K562 (cell line): ENCODE measurements around the gene MCAT. TPM values are rescaled to one million over a fixed set of nuclear protein-coding genes. Genes with fewer than 3 reads are reported as not detected.

Experiments used
- ATAC-seq: fragments of 200-7000 bp; cut with Tn5 transposase; 3 replicates; pipeline ENCODE4 v1.9.1; 2020; ENCODE audit warnings: moderate library complexity
- BruUV-seq: library from RNA; stranded (reverse); fragments of 400-500 nt; replicated peaks from 2 replicates; lab custom pipeline; 2021; lab: Mats Ljungman, UMichigan
- CTCF ChIA-PET: fragments of 300-600 bp; formaldehyde crosslinking; extraction: SDS; loops from one replicate; lab custom pipeline; 2021; ENCODE audit warnings: low intra/inter-chr PET ratio; lab: Yijun Ruan, JAX
- POLR2A ChIA-PET: fragments of 300-600, 350-650 bp; sonication (Branson Sonifier 250); formaldehyde crosslinking; extraction: SDS; loops from one replicate; lab custom pipeline; 2021; ENCODE audit warnings: antibody characterized with exemption, inconsistent platforms; lab: Yijun Ruan, JAX
- DNase-seq, 4 experiments: peaks; one replicate each; pipeline versions ENCODE4 v3.0.0 to v3.0.0-alpha.2; 2011 to 2018; ENCODE audit warnings: low spot score in 3 of 4, mixed read lengths in 3 of 4; ENCODE audit errors: extremely low read depth in 1 of 4
- FAIRE-seq: peaks from 2 replicates; lab custom pipeline; 2011; peaks lifted over from hg19 to GRCh38; lab: Jason Lieb, UNC
- H2AFZ ChIP-seq: 2 replicates; pipeline ENCODE4 v1.6.0; 2011; ENCODE audit warnings: low read depth, low read length, control low read depth, inconsistent platforms
- H3K27ac ChIP-seq: fragments of 200-600 bp; 3 replicates; pipeline ENCODE4 v1.8.0; 2011; ENCODE audit warnings: low read depth, mild to moderate bottlenecking, control low read depth, inconsistent platforms, low read length, moderate library complexity, mixed read lengths; ENCODE audit errors: extremely low read depth
- H3K27me3 ChIP-seq, 2 experiments: fragments of 300-600 bp in 1 of 2; 2 replicates in 1 of 2; 3 replicates in 1 of 2; pipeline versions ENCODE4 v1.6.0 to v1.8.0; 2011; ENCODE audit warnings: inconsistent platforms in 2 of 2, low read length in 2 of 2, mild to moderate bottlenecking in 1 of 2, mixed read lengths in 1 of 2, moderate library complexity in 1 of 2; ENCODE audit not compliant: control insufficient read depth in 2 of 2, insufficient read depth in 2 of 2
- H3K36me3 ChIP-seq: fragments of 300-600 bp; 3 replicates; pipeline ENCODE4 v1.8.0; 2011; ENCODE audit warnings: mild to moderate bottlenecking, low read length, inconsistent platforms; ENCODE audit not compliant: control insufficient read depth, insufficient read depth
- H3K4me1 ChIP-seq, 2 experiments: fragments of 200-600 bp in 1 of 2; replicated peaks in 1 of 2; 2 replicates in 1 of 2; 3 replicates in 1 of 2; pipeline versions ENCODE4 v1.5.1 to v1.8.0; 2011; ENCODE audit warnings: inconsistent platforms in 2 of 2, low read length in 2 of 2, mild to moderate bottlenecking in 1 of 2, mixed read lengths in 1 of 2, moderate library complexity in 1 of 2; ENCODE audit not compliant: control insufficient read depth in 2 of 2, insufficient read depth in 2 of 2
- H3K4me2 ChIP-seq: 2 replicates; pipeline ENCODE4 v1.6.1; 2011; ENCODE audit warnings: low read length, control low read depth, inconsistent platforms, mixed read lengths; ENCODE audit not compliant: insufficient read depth
- H3K4me3 ChIP-seq: fragments of 200-600 bp; sonication (generic), shearing (Covaris generic); 2 replicates; pipeline ENCODE4 v1.5.1; 2016; ENCODE audit warnings: control low read depth, inconsistent platforms
- H3K79me2 ChIP-seq: fragments of 200-600 bp; 3 replicates; pipeline ENCODE4 v1.8.0; 2011; ENCODE audit warnings: low read length, inconsistent platforms; ENCODE audit not compliant: control insufficient read depth, insufficient read depth
- H3K9ac ChIP-seq, 2 experiments: 2 replicates each; pipeline versions ENCODE4 v1.6.0 to v1.6.1; 2011; ENCODE audit warnings: low read depth in 2 of 2, low read length in 2 of 2, control low read depth in 1 of 2, inconsistent platforms in 1 of 2, mild to moderate bottlenecking in 1 of 2, mixed read lengths in 1 of 2; ENCODE audit not compliant: insufficient read depth in 1 of 2
- H3K9me1 ChIP-seq: one replicate; pipeline ENCODE4 v1.6.0; 2011; ENCODE audit warnings: inconsistent platforms, mild to moderate bottlenecking, low read length, moderate library complexity; ENCODE audit not compliant: control insufficient read depth, insufficient read depth
- H3K9me3 ChIP-seq: replicated peaks from 2 replicates; pipeline ENCODE4 v1.5.1; 2011; ENCODE audit warnings: low read depth, low read length, inconsistent platforms; ENCODE audit not compliant: control insufficient read depth, insufficient read depth
- H4K20me1 ChIP-seq: replicated peaks from 2 replicates; pipeline ENCODE4 v1.6.1; 2011; ENCODE audit warnings: low read length, inconsistent platforms, mixed read lengths; ENCODE audit not compliant: control insufficient read depth, insufficient read depth
- ARNT ChIP-seq, 2 experiments: fragments of 450-650 bp; IDR thresholded peaks; 2 replicates each; pipeline ENCODE4 v1.6.1; 2016; ENCODE audit warnings: mild to moderate bottlenecking in 1 of 2
- HMG20B ChIP-seq: fragments of 250-450 bp; sonication (Bioruptor Pico); IDR thresholded peaks from 2 replicates; pipeline ENCODE4 v1.5.0; 2021; ENCODE audit warnings: mild to moderate bottlenecking
- IFI16 ChIP-seq: fragments of 250-450 bp; sonication (Bioruptor Pico); IDR thresholded peaks from 2 replicates; pipeline ENCODE4 v2.1.2; 2022; ENCODE audit warnings: mild to moderate bottlenecking, inconsistent platforms
- L3MBTL2 ChIP-seq: fragments of 450-650 bp; IDR thresholded peaks from 2 replicates; pipeline ENCODE4 v1.6.1; 2016; ENCODE audit warnings: mild to moderate bottlenecking, moderate library complexity
- NFRKB ChIP-seq: fragments of 450-650 bp; IDR thresholded peaks from 2 replicates; pipeline ENCODE4 v1.6.1; 2016; ENCODE audit warnings: low read depth
- SIN3A ChIP-seq, 2 experiments: fragments of 150-350 bp in 1 of 2; IDR thresholded peaks; 2 replicates each; pipeline ENCODE4 v1.6.1; 2011 to 2016; ENCODE audit warnings: borderline replicate concordance in 2 of 2, low read depth in 2 of 2, low read length in 2 of 2, mild to moderate bottlenecking in 2 of 2, moderate library complexity in 2 of 2; ENCODE audit not compliant: control insufficient read depth in 1 of 2
- SOX6 ChIP-seq: fragments of 450-650 bp; IDR thresholded peaks from 2 replicates; pipeline ENCODE4 v1.6.1; 2014; ENCODE audit warnings: mild to moderate bottlenecking
- TRIM28 ChIP-seq: fragments of 450-650 bp; IDR thresholded peaks from 2 replicates; pipeline ENCODE4 v1.6.1; 2017
- ZFP1 ChIP-seq: fragments of 450-650 bp; formaldehyde crosslinking; IDR thresholded peaks from 2 replicates; pipeline ENCODE4 v1.4.0; 2020; ENCODE audit warnings: mild to moderate bottlenecking, mixed read lengths
- ZNF134 ChIP-seq: fragments of 250-450 bp; sonication (Bioruptor Pico); conservative IDR thresholded peaks from 2 replicates; pipeline ENCODE4 v1.4.0; 2020
- ZNF780A ChIP-seq: fragments of 250-450 bp; sonication (Bioruptor Pico); IDR thresholded peaks from 2 replicates; pipeline ENCODE4 v1.5.0; 2021; ENCODE audit warnings: mild to moderate bottlenecking
- WGBS: fragments of 100-300 bp; shearing (Covaris generic); methylation state at CpG from one replicate; pipeline ENCODE4 v1.1.6; 2016; ENCODE audit warnings: low coverage, mixed read lengths; ENCODE audit not compliant: insufficient coverage; ENCODE audit errors: missing lambda C conversion rate; 5-methylcytosine and 5-hydroxymethylcytosine counted together
- in situ Hi-C: fragments of 300-500 bp; cut with MboI; formaldehyde crosslinking; loops from 4 replicates; pipeline ENCODE4 v1.15.0; 2018; ENCODE audit warnings: inconsistent platforms, mixed read lengths
- intact Hi-C: fragments of 100-400 bp; cut with micrococcal nuclease; formaldehyde crosslinking; loops from 2 replicates; pipeline ENCODE4 v1.14.2; 2022
- polyA plus RNA-seq, 8 experiments: library from polyadenylated mRNA; depleted of rRNA in 4 of 8; stranded (reverse) in 5 of 8; unstranded in 3 of 8; fragments of >200 nt; fragmentation: Nextera tagmentation in 2 of 8; fragmentation: Illumina TruSeq in 1 of 8; extraction: Ambion mirVana in 2 of 8; extraction: Trizol in 1 of 8; gene quantifications; 2 replicates each; pipeline versions ENCODE4 v1.2.1 to v1.2.3, GENCODE V29; 2011 to 2014; ENCODE audit warnings: inconsistent platforms in 1 of 8, missing spikeins in 1 of 8
- total RNA-seq, 7 experiments: library from RNA; depleted of rRNA in 6 of 7; stranded (reverse); fragments of >200 nt in 6 of 7; fragmentation: Illumina TruSeq in 2 of 7; extraction: Trizol in 2 of 7; gene quantifications; 2 replicates each; pipeline versions ENCODE4 v1.2.1 to v1.2.3, GENCODE V29; 2011 to 2021; ENCODE audit warnings: low replicate concordance in 1 of 7
- TF ChIP-seq, protein P1 (sequence below): fragments of 450-650 bp; IDR thresholded peaks from 2 replicates; pipeline ENCODE4 v1.6.1; 2017; ENCODE audit warnings: antibody characterized with exemption, mild to moderate bottlenecking
- TF ChIP-seq, protein P2 (sequence below): fragments of 250-450 bp; sonication (Bioruptor Pico); IDR thresholded peaks from 2 replicates; pipeline ENCODE4 v1.8.0; 2021; ENCODE audit warnings: moderate library complexity, mild to moderate bottlenecking, inconsistent platforms
- TF ChIP-seq, protein P3 (sequence below): fragments of 250-450 bp; sonication (Bioruptor Pico); IDR thresholded peaks from 2 replicates; pipeline ENCODE4 v1.5.1; 2021; ENCODE audit warnings: mild to moderate bottlenecking

Gene MCAT
- total and polyA plus RNA-seq, 9 of the 15 experiments (the other 6 are each of a cell fraction or from before 2014, with no cell fraction given), result 3.3 to 27.8 (median 13.9) TPM

DNA sequence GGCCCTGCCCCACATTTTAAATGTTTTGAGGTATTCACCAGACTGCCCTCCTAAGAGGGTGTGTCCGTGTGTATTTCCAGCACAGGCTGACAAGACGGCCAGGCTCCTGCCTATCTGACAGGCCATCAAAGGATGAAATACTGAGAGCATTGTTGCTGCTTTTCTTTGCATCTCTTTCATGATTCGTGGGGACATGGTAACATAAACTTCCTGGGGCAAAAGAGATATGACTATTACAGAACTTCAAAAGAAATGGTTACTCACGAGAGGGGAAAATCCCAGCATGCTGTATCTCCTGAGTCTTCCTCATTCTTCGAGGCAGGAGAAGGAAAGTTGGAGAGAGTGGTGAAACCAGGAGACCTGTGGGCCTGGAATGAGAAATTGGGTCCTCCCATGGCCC is 43.0 kb downstream of the MCAT start:
- FAIRE-seq (peak; percentile 82), ATAC-seq (peak; percentile 31; the same call in 1 of the 3 replicates), DNase-seq (peak in 2 of 4 experiments; percentile 25 to 43)
- no peak overlapping the region for H3K4me3 ChIP-seq
- no peaks in the 10 kb centered on the region for H3K36me3 ChIP-seq
- H4K20me1 ChIP-seq, result no peaks in the 10 kb centered on the region
- 15% methylated on average over 5 of the region's 5 CpGs for WGBS
- no peaks in the 10 kb centered on the region for H3K79me2 ChIP-seq
- no peaks in the 10 kb centered on the region for H3K9me1 ChIP-seq
- no peaks in the 10 kb centered on the region for H3K9me3 ChIP-seq
- H3K4me1 ChIP-seq, result peaks cover 19 to 25% of the 10 kb centered on the region in 2 experiments; a peak in 4 of 5 replicates
- H3K4me2 ChIP-seq, result no peak overlapping the region; the same call in 1 of the 2 replicates
- no peak overlapping the region for H3K27ac ChIP-seq
- no peaks in the 10 kb centered on the region for H3K27me3 ChIP-seq
- no TSS peak for BruUV-seq
- peak overlapping the region; percentile 50; the same call in 1 of the 2 replicates for H2AFZ ChIP-seq
- no peak overlapping the region; a peak in 1 of 4 replicates for H3K9ac ChIP-seq
- in situ Hi-C loops, result no loop called here
- CTCF ChIA-PET, result no interaction called here
- intact Hi-C loops, result no loop called here
- POLR2A ChIA-PET, result no interaction called here
- TF ChIP-seq ZNF780A (CRISPR knock-in tag), result no peak
- TF ChIP-seq IFI16, result no peak
- TF ChIP-seq, protein P1, sequence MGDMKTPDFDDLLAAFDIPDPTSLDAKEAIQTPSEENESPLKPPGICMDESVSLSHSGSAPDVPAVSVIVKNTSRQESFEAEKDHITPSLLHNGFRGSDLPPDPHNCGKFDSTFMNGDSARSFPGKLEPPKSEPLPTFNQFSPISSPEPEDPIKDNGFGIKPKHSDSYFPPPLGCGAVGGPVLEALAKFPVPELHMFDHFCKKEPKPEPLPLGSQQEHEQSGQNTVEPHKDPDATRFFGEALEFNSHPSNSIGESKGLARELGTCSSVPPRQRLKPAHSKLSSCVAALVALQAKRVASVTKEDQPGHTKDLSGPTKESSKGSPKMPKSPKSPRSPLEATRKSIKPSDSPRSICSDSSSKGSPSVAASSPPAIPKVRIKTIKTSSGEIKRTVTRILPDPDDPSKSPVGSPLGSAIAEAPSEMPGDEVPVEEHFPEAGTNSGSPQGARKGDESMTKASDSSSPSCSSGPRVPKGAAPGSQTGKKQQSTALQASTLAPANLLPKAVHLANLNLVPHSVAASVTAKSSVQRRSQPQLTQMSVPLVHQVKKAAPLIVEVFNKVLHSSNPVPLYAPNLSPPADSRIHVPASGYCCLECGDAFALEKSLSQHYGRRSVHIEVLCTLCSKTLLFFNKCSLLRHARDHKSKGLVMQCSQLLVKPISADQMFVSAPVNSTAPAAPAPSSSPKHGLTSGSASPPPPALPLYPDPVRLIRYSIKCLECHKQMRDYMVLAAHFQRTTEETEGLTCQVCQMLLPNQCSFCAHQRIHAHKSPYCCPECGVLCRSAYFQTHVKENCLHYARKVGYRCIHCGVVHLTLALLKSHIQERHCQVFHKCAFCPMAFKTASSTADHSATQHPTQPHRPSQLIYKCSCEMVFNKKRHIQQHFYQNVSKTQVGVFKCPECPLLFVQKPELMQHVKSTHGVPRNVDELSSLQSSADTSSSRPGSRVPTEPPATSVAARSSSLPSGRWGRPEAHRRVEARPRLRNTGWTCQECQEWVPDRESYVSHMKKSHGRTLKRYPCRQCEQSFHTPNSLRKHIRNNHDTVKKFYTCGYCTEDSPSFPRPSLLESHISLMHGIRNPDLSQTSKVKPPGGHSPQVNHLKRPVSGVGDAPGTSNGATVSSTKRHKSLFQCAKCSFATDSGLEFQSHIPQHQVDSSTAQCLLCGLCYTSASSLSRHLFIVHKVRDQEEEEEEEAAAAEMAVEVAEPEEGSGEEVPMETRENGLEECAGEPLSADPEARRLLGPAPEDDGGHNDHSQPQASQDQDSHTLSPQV, result no peak
- TF ChIP-seq L3MBTL2, result peak; percentile 13; the same call in 1 of the 2 replicates
- TF ChIP-seq, protein P2, sequence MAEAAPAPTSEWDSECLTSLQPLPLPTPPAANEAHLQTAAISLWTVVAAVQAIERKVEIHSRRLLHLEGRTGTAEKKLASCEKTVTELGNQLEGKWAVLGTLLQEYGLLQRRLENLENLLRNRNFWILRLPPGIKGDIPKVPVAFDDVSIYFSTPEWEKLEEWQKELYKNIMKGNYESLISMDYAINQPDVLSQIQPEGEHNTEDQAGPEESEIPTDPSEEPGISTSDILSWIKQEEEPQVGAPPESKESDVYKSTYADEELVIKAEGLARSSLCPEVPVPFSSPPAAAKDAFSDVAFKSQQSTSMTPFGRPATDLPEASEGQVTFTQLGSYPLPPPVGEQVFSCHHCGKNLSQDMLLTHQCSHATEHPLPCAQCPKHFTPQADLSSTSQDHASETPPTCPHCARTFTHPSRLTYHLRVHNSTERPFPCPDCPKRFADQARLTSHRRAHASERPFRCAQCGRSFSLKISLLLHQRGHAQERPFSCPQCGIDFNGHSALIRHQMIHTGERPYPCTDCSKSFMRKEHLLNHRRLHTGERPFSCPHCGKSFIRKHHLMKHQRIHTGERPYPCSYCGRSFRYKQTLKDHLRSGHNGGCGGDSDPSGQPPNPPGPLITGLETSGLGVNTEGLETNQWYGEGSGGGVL (CRISPR knock-in tag), result no peak
- TF ChIP-seq HMG20B (CRISPR knock-in tag), result no peak
- TF ChIP-seq ZFP1, result no peak
- TF ChIP-seq, protein P3, sequence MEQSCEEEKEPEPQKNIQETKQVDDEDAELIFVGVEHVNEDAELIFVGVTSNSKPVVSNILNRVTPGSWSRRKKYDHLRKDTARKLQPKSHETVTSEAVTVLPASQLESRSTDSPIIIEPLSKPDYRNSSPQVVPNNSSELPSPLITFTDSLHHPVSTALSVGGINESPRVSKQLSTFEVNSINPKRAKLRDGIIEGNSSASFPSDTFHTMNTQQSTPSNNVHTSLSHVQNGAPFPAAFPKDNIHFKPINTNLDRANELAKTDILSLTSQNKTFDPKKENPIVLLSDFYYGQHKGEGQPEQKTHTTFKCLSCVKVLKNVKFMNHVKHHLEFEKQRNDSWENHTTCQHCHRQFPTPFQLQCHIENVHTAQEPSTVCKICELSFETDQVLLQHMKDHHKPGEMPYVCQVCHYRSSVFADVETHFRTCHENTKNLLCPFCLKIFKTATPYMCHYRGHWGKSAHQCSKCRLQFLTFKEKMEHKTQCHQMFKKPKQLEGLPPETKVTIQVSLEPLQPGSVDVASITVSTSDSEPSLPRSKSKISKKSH, result no peak
- TF ChIP-seq ZNF134 (CRISPR knock-in tag), result no peak
- no peak for TF ChIP-seq NFRKB
- no peak for TF ChIP-seq ARNT (IDR thresholded peaks at IDR 0.05)
- TF ChIP-seq SIN3A (IDR thresholded peaks at IDR 0.05; ENCODE audit: borderline replicate concordance in 2 of 2, control insufficient read depth in 1 of 2, low read depth in 2 of 2, low read length in 2 of 2), result no peak
- TF ChIP-seq SOX6, result peak; percentile 33; the same call in 1 of the 2 replicates
- no peak for TF ChIP-seq TRIM28
